Measurements from ENCODE around the gene SLC9A7.
A peak's percentile ranks its signal among the peaks of the same experiment; 100 is the strongest.

SLC9A7 gene

DNA sequence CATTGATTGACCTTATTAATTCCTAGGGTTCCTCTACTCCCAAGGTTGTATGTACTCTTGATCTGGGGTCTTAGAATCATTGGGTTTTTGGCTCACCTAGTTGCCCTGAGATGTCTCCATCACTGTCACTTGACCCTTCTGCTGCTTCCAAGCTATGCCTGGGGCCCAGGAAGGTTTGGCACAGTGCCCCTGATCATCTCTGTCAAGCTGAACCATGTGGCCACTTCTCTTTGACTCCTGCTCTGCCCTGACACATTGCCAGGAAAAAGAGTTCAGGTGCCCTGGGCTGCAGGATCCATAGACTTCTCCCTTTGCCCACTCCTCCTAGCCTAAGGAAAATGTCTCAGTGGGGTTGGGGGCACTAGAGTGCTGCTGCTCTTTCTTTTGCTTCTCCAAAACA, 189.3 kb downstream of the SLC9A7 start:
- FAIRE-seq: no peak

DNA sequence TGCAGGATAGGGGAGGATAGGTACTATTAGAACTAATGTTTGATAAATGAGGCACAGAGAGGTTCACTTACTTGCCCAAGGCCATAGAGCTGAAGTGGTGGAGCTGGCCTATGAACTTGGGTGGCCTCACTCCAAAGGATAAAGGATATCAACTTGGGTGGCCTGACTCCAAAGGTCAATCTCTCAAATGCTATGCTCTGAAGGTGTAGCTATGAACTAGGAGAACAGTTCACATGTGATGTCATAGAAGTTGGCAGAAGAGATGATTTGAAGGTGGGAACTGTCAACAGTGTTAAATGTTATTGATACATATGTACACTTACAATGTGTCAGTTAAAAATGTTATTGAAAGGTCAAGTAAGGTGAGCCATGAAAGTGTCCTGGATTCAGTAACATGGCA, 191.5 kb downstream of the SLC9A7 start:
- no peak for FAIRE-seq

DNA sequence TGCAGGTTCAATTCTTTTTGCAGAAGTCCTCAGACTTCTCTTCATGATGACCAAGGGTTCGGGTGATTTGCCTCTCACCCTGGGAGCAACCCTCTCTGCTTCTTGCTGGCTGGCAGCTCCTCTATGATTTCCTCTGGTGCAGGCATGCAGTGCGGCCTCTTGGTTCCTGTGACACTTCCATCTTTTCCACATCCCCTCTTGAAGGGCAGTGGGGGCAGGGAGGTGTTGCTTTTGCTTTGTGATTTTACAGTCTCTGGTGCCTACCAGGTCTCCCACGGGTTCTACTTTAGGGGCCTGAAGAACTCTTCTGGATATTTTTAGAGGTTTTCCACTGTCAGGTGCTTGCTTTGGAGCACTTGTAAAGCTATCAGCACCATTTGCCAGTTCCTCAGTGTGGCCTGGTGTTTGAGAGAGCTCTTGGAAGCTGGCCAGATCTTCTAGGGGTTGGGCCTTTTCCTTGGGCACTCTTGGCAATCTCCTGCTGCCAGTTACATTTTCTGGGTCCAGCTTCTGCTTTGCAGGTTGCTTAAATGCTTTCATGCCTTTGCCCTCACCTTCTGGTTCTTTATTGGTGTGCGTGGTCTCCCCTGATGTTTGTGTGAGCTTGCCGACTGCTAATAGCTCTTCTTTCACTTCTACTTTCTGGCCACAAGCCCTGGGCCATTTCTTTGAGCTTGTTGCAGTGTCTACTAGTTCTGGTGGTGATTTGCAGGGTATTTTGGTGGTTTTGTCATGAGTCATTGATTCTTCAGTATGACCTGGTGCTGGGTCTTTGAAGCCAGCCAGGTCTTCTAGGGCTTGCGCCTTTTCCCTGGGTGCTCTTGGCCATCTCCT, 196.9 kb downstream of the SLC9A7 start:
- FAIRE-seq: no peak

DNA sequence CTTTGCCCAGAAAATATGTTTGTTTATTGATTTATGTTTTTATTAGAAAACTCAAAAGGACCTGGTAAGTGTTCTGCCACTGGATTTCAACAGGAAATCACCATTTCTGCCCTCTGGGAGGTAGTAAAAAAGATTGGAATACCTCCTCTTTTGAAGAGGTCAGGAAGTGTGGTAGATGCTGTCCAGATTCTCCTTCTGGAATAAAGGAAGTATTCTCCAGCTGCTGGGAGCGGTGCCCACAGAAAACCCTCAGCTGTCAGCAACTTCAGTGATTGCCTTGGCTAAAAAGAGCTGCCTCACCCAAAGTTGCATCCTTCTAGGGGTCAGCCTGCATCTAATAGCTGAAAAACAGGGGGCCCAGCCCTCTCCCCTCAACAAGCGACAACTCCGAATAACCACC, 199.9 kb downstream of the SLC9A7 start:
- FAIRE-seq: no peak

DNA sequence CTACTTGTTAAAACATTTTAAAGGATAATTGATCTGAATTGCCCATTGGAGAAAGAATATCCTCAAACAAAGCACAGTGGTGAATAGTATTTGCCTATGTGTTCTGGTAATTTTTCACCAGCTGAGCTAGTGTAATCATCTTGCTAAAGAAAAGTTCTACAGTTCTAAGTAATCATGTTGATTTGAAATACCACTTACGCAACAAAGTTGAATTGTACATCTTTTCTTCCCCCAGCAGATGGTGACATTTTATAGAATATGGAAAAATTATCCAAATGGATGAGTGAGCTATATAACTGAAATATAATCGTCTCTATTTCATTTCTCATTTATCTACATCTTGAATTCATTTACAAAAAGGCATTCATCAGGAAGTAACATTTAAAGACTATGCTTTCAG, 204.0 kb downstream of the SLC9A7 start:
- FAIRE-seq: peak; percentile 80

DNA sequence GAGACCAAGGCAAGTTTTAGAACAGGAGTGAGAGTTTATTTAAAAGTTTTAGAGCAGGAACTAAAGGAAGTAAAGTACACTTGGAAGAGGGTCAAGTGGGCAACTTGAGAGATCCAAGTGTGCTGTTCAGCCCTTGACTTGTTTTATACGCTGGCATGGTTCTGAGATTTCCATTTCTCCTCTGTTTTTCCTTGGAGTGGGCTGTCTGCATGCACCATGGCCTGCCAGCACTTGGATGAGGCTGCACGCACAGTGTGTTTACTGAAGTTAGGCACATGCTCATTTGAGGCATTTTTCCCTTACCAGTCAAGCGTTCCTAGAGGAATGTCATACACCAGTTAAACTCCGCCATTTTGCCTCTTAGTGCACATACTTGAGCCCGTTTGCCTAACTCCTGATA, 205.0 kb downstream of the SLC9A7 start:
- no peak for FAIRE-seq

DNA sequence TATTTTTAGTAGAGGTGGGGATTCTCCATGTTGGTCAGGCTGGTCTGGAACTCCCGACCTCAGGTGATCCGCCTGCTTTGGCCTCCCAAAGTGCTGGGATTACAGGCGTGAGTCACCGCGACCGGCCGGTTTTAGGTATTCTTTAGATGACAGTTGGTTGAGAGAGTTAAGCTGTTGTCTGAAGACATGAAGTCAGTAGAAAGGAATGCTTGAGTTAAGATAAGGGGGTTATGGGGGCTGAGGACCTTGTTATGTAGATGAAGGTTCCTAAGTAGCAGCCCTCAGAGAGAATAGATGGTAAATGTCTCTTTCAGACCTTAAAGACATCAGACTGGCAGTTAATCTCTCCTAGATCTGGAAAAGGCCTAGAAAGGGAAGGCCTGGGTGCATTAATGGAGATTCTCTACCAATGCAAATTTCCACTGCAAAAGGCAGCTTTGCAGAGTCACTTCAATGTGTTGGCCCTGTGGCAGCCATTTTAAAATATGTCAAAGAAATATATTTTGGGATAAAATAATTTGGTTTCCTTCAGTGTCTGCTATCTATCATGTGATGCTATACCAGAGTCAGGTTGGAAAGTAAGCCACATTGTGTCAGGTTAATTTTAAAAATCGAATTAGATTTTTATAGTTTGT, 207.3 kb downstream of the SLC9A7 start:
- FAIRE-seq: no peak

DNA sequence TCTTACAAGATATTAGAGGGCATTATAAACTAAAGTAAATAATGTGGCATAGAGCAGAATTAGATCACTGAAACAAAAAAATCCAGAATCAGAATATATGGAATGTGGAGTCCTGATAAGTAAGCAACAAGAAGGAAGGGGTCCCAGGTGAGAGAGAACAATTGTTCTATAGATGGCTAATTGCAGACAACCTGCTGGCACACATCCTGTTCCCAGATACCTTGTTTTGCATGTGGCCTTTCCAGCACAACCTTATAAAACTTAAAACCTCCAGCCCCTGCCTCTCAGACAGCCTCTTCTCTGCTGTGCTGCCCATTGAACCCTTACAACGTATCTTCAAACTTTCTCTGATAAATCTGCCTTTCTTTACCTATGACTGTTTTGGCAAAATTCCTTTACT, 209.0 kb downstream of the SLC9A7 start:
- no peak for FAIRE-seq

Data from endometrium (tissue), 2 donors.